Heart left ventricle (tissue), 16 donors: ENCODE measurements around the gene FGD4. TPM values are rescaled to one million over a fixed set of nuclear protein-coding genes. Genes with fewer than 3 reads are reported as not detected.
"Not testable (repeated sequence)": the region's sequence is repeated elsewhere in the genome, so short reads cannot be mapped to it uniquely, and the experiment has no call there.

Source experiments
- ATAC-seq, 4 donors: fragments of 200-7000 bp; cut with Tn5 transposase; one replicate each; pipeline ENCODE4 v1.9.1; 2020 to 2022; ENCODE audit warnings: moderate library complexity in 4 of 4, mild to moderate bottlenecking in 3 of 4, moderate number of reproducible peaks in 1 of 4
- DNase-seq, 5 donors: peaks; one replicate each; pipeline ENCODE4 v3.0.0-alpha.2; 2020
- H3K27ac ChIP-seq, 12 donors: fragments of 200-600 bp; sonication (generic) in 4 of 12; one replicate each; pipeline versions ENCODE4 v1.5.0 to v1.8.0; 2016 to 2022; ENCODE audit warnings: mild to moderate bottlenecking in 2 of 12
- H3K27me3 ChIP-seq, 9 donors: fragments of 200-600 bp; sonication (generic) in 2 of 9; one replicate each; pipeline versions ENCODE4 v1.5.1 to v1.8.0; 2016 to 2022; ENCODE audit warnings: mild to moderate bottlenecking in 3 of 9
- H3K36me3 ChIP-seq, 9 donors: fragments of 200-600 bp; sonication (generic) in 2 of 9; one replicate each; pipeline versions ENCODE4 v1.5.0 to v1.8.0; 2018 to 2022; ENCODE audit warnings: mild to moderate bottlenecking in 2 of 9
- H3K4me1 ChIP-seq, 12 donors: fragments of 200-600 bp; sonication (generic) in 4 of 12; one replicate each; pipeline versions ENCODE4 v1.5.0 to v1.8.0; 2016 to 2022; ENCODE audit warnings: mild to moderate bottlenecking in 3 of 12
- H3K4me3 ChIP-seq, 12 donors: fragments of 200-600 bp; sonication (generic) in 4 of 12; one replicate each; pipeline versions ENCODE4 v1.5.0 to v1.8.0; 2017 to 2022; ENCODE audit warnings: mild to moderate bottlenecking in 9 of 12, moderate library complexity in 4 of 12
- H3K9me3 ChIP-seq, 12 donors: fragments of 200-600 bp; sonication (generic) in 4 of 12; one replicate each; pipeline versions ENCODE4 v1.5.0 to v1.8.0; 2016 to 2022; ENCODE audit warnings: mild to moderate bottlenecking in 1 of 12
- CTCF ChIP-seq, 12 donors: fragments of 200-600 bp; sonication (generic) in 4 of 12; IDR thresholded peaks; one replicate each; pipeline versions ENCODE4 v1.5.0 to v1.8.0; 2018 to 2022; ENCODE audit warnings: antibody characterized with exemption in 12 of 12, mild to moderate bottlenecking in 5 of 12
- POLR2A ChIP-seq, 2 donors: fragments of 450-650 bp; IDR thresholded peaks; one replicate each; pipeline ENCODE4 v1.6.1; 2017; ENCODE audit warnings: antibody characterized with exemption in 2 of 2, mild to moderate bottlenecking in 2 of 2, moderate library complexity in 2 of 2
- WGBS, 4 donors: extraction: QIAGEN DNeasy Blood & Tissue Kit in 2 of 4; methylation state at CpG; one replicate each; pipeline versions ENCODE4 v1.1.5 to v1.1.7; 2013 to 2018; 5-methylcytosine and 5-hydroxymethylcytosine counted together
- intact Hi-C, 10 donors: fragments of 100-400 bp; cut with DNase I; formaldehyde crosslinking; loops; one replicate each; pipeline versions ENCODE4 v1.11.1 to v1.14.2; 2022
- polyA plus RNA-seq, 2 donors: library from polyadenylated mRNA; stranded (reverse); fragments of 200-250 nt; gene quantifications; one replicate each; pipeline ENCODE4 v1.2.3, GENCODE V29; 2013
- total RNA-seq, 9 donors: library from RNA; depleted of rRNA in 2 of 9; stranded (reverse); fragments of >200 nt in 2 of 9; fragmentation: NEBNext Ultra II Directional in 3 of 9; extraction: Animal tissue kit (Norgen Biotek cat#: 25700) in 3 of 9; gene quantifications; one replicate each; pipeline versions ENCODE4 v1.1.0 to v1.2.4, GENCODE V29; 2016 to 2023
- donor health status: ischemic (EF 13 %, LVEDD 7.1; RV severe dilation, severe dysfunction).
- donor health status: healthy with polysubstance abuse.
- donor health status: DM: no; HTN: yes; CAD: no.
- donor health status: DM: no; HTN: no; CAD: no.
- donor health status: ischemic (EF 25% LVEDD 6.9; RV normal size, moderate dysfunction).
- donor health status: ischemic (EF 25% LVEDD 5.7; RV mildly dilated, moderate dysfunction).
- donor health status: healthy.
- donor health status: DM: yes; HTN: yes; CAD: no.
- donor health status: ischemic (EF 35%, LVEDD 5.7; RV mildly dilated, moderate dysfunction).
- donor health status: nonischemic (EF 11% LVEDD 7.7; RV severe dilation, severe dysfunction).
- donor health status: DM: yes; HTN: yes; CAD: no.
- donor health status: PGD.
- donor health status: ischemic (EF 29% LVEDD 5.4; RV normal size, mild dysfunction).
- donor health status: nonischemic (EF 23%, LVEDD 6.1; RV moderate dilation, normal function).

FGD4 gene
- total and polyA plus RNA-seq, 11 donors = 4.5 to 36.8 (median 28.2) TPM

GRCh38 chr12:32509328-32510091, 110.2 kb downstream of the FGD4 start:
- Histone ChIP-seq H3K27ac (no peak overlapping the region), H3K36me3 (no peaks in the 10 kb centered on the region), H3K27me3 (no peaks in the 10 kb centered on the region), H3K9me3 (no peaks in the 10 kb centered on the region), H3K4me1 (peaks cover 0 to 71% (median 40%) of the 10 kb centered on the region in 12 donors), H3K4me3 (no peak overlapping the region)
- ATAC-seq (peak in 2 of 4 donors; percentile 28 to 29), DNase-seq (no peak)
- intact Hi-C loops = loop anchor here in 1 of 10 donors (5.0 kb wide), 1 partner anchor 38 kb away; no protein-coding TSS in a partner anchor
- WGBS, 4 donors = 54 to 85% (median 67%) methylated on average over 2 of the region's 2 CpGs
- TF ChIP-seq POLR2A (IDR thresholded peaks at IDR 0.05) = no peak
- TF ChIP-seq CTCF (IDR thresholded peaks at IDR 0.05) = no peak

DNA sequence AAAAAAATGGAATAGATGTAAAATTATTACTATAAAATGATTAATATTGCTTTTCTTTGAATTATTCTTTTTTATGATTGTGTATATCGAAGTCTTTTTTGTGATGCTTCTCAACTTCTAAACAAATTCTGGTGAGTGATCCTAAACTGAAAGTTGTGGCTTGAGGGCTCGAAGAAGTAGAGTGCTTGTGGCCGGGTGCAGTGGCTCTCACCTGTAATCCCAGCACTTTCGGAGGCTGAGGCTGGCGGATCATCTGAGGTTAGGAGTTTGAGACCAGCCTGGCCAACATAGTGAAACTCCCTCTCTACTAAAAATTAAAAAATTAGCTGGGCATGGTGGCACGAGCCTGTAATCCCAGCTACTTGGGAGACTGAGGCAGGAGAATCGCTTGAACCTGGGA, 112.6 kb downstream of the FGD4 start:
- H3K27me3 ChIP-seq, DNase-seq, H3K36me3 ChIP-seq, intact Hi-C loops, H3K9me3 ChIP-seq, ATAC-seq, H3K4me3 ChIP-seq: not testable (repeated sequence)
- H3K4me1 ChIP-seq = peaks cover 0 to 67% (median 37%) of the 10 kb centered on the region in 12 donors
- WGBS, 4 donors = 93 to 97% (median 96%) methylated on average over 7 of the region's 7 CpGs
- peak overlapping the region in 1 of 12 donors; percentile 8 for H3K27ac ChIP-seq

GRCh38 chr12:32512379-32512778, 113.0 kb downstream of the FGD4 start:
- H3K4me3 ChIP-seq = no peak overlapping the region
- DNase-seq = no peak
- peak in 2 of 4 donors; percentile 32 to 60 for ATAC-seq
- intact Hi-C loops = no loop called here
- no peak for TF ChIP-seq POLR2A (IDR thresholded peaks at IDR 0.05)
- no peak for TF ChIP-seq CTCF (IDR thresholded peaks at IDR 0.05)
- H3K27me3 ChIP-seq = no peaks in the 10 kb centered on the region
- no peaks in the 10 kb centered on the region for H3K36me3 ChIP-seq
- peak overlapping the region in 2 of 12 donors; percentile 2 to 8 for H3K27ac ChIP-seq
- 65 to 90% (median 79%) methylated on average over 2 of the region's 2 CpGs for WGBS, 4 donors
- H3K9me3 ChIP-seq = no peaks in the 10 kb centered on the region
- H3K4me1 ChIP-seq = peaks cover 0 to 67% (median 35%) of the 10 kb centered on the region in 12 donors

DNA sequence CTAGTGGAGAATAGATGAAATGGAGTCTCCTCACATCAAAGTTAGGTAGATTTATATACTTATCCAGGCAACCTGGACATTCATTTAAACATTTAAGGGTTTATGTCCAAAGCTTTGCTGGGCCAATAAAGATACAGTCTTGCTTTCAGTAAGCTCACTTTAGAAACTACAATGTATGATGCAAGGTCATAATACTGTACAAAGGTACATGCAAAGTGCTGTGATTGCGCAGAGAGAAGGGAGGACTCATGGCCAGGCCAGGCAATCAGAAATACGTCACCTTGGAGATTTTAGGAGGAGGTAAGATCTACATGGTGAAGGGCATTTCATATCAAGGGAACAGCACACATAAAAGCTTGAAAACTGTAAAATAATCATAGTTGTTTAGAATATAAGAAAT, 113.6 kb downstream of the FGD4 start:
- intact Hi-C loops = no loop called here
- 84 to 89% (median 87%) methylated on average over 2 of the region's 2 CpGs for WGBS, 4 donors
- H3K9me3 ChIP-seq = no peaks in the 10 kb centered on the region
- peak overlapping the region in 2 of 12 donors; percentile 2 to 8 for H3K27ac ChIP-seq
- H3K4me1 ChIP-seq = peaks cover 0 to 62% (median 31%) of the 10 kb centered on the region in 12 donors
- H3K4me3 ChIP-seq = no peak overlapping the region
- DNase-seq (no peak), ATAC-seq (peak in 2 of 4 donors; percentile 37 to 50)
- TF ChIP-seq POLR2A (IDR thresholded peaks at IDR 0.05) (no peak), CTCF (IDR thresholded peaks at IDR 0.05) (no peak)
- H3K27me3 ChIP-seq = no peaks in the 10 kb centered on the region
- H3K36me3 ChIP-seq = no peaks in the 10 kb centered on the region
